Muscle of leg (tissue), 11 donors: ENCODE data around the gene DCAF15. TPM values are rescaled to one million over a fixed set of nuclear protein-coding genes. Genes with fewer than 3 reads are reported as not detected.

Experiments used
- DNase-seq: peaks from one replicate; pipeline ENCODE4 v3.0.0; 2013
- H3K27ac ChIP-seq: one replicate; pipeline ENCODE4 v1.5.1; 2013; ENCODE audit warnings: mild to moderate bottlenecking, low read length, control low read depth
- H3K27me3 ChIP-seq: one replicate; pipeline ENCODE4 v1.6.1; 2013; ENCODE audit warnings: low read length; ENCODE audit not compliant: control insufficient read depth, insufficient read depth
- H3K36me3 ChIP-seq: one replicate; pipeline ENCODE4 v1.6.1; 2013; ENCODE audit warnings: low read length; ENCODE audit not compliant: control insufficient read depth, insufficient read depth
- H3K4me1 ChIP-seq: one replicate; pipeline ENCODE4 v1.6.1; 2013; ENCODE audit warnings: low read length; ENCODE audit not compliant: control insufficient read depth, insufficient read depth
- H3K4me3 ChIP-seq: one replicate; pipeline ENCODE4 v1.5.1; 2013; ENCODE audit warnings: low read length, control low read depth
- H3K9me3 ChIP-seq: replicated peaks from 2 replicates; pipeline ENCODE4 v1.6.1; 2013; ENCODE audit warnings: low read depth, low read length; ENCODE audit not compliant: control insufficient read depth
- WGBS: methylation state at CpG from one replicate; pipeline ENCODE4 v1.1.5; 2013; ENCODE audit warnings: missing lambda C conversion rate; ENCODE audit not compliant: insufficient coverage; 5-methylcytosine and 5-hydroxymethylcytosine counted together
- polyA plus RNA-seq, 8 donors: library from polyadenylated mRNA; unstranded; fragments of 120-200 nt; gene quantifications; one replicate each; pipeline versions ENCODE4 v1.2.1 to v1.2.3, GENCODE V29; 2013; ENCODE audit warnings: inconsistent platforms in 1 of 8, low replicate concordance in 1 of 8; ENCODE audit not compliant: insufficient read length in 8 of 8, insufficient read depth in 1 of 8
- total RNA-seq: library from RNA; stranded (reverse); fragments of 120-200 nt; gene quantifications from one replicate; pipeline ENCODE4 v1.2.4, GENCODE V29; 2013

The DCAF15 gene
- total and polyA plus RNA-seq, 9 donors = 14.9 to 26.1 (median 20.8) TPM

DNA sequence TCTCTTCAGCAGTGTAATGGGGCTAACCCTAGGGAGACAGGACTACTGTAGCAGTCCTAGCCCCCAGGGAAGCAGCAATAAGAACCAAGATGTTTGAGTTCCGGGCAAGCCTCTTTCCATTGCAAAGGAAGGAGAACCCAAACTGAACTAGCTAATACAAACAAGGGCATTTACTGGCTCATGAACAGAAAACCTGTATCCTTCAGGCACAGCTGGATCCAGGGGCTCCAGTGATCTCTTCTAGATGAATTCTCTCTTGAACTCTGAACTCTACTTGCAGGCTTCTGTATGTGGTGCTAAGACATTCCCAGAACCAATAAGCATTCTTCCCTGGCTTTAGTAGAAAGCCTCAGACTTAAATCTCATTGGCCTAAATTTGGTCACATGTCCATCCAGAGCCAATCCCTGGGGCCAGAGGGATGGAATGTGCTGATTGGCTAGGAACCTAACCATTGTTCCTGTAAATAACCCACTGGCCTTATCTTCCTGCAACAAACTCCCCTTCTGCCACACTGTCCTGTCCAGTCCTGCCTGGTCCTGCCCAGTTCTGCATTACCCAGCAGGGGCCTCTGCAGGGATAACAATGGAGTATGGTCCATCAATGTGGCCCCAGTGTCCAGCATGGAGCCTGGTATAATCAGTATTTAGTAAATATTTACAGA is 10.2 kb upstream of the DCAF15 start:
- H3K36me3 ChIP-seq = no peaks in the 10 kb centered on the region
- peaks cover 11% of the 10 kb centered on the region for H3K4me1 ChIP-seq
- H3K27me3 ChIP-seq = peaks cover 19% of the 10 kb centered on the region
- H3K4me3 ChIP-seq = no peak overlapping the region
- 100% methylated on average over 1 of the region's 1 CpG for WGBS
- H3K27ac ChIP-seq = no peak overlapping the region
- H3K9me3 ChIP-seq = no peaks in the 10 kb centered on the region
- no peak for DNase-seq

DNA sequence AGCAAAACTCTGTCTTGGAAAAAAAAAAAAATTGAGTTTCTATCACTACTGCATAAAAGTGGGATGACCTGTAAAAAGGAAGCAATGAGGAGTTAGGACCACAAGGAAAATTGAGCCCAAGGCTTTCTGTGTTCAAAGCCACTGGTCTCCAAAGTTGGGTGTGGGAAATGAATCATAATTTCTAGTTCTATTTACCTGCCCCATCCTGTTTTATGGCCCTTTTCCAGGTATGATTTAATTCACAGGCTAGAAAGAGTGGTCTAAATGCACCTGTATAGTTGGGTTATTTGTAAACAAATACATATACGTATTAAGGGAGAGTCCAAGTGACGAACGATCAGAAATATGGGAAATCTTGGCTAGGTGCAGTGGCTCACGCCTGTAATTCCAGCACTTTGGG is 5.9 kb upstream of the DCAF15 start:
- WGBS = 100% methylated on average over 1 of the region's 4 CpGs

DNA sequence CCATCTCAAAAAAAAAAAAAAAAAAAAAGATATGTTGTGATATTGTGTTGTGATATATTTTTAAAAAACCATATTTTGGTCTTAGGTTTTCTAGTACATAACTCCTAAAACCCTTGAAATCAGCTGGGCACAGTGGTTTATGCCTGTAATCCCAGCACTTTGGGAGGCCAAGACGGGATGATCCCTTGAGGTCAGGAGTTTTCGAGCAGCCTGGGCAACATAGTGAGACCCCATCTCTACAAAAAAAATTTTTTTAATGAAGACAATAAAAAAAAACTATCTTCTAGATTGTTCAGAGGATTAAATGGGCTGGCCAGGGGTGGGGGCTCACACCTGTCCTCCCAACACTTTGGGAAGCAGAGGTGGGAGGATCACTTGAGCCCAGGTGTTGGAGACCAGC is 1.3 kb upstream of the DCAF15 start:
- Histone ChIP-seq H3K9me3 (no peaks in the 10 kb centered on the region), H3K4me3 (no peak overlapping the region), H3K4me1 (peaks cover 11% of the 10 kb centered on the region), H3K27me3 (no peaks in the 10 kb centered on the region), H3K27ac (no peak overlapping the region), H3K36me3 (peaks cover 17% of the 10 kb centered on the region)
- no CpG with 5 or more reads among the region's 2 CpGs for WGBS
- DNase-seq = no peak

More for the DNA sequence above, 5.9 kb upstream of the DCAF15 start:
- no peaks in the 10 kb centered on the region for H3K9me3 ChIP-seq
- DNase-seq = no peak
- H3K27me3 ChIP-seq = no peaks in the 10 kb centered on the region
- no peak overlapping the region for H3K4me3 ChIP-seq
- H3K36me3 ChIP-seq = no peaks in the 10 kb centered on the region
- H3K4me1 ChIP-seq = no peaks in the 10 kb centered on the region
- no peak overlapping the region for H3K27ac ChIP-seq

DNA sequence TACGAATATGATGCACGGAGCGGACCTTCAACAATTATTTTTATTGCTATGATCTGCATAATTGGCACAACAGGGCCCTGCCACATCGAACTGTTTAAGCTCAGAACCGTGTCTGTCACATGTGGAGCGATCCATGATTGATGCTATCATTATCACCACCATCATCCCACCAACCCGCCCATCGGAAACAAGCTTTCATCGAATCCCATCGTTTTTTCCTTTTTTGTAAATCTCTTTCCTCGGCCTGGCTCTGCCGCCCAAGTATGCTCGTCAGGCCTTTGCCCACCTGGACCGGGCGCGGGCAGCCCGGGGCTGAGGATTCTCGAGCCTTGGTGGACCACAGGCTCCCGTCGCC is 533 bp upstream of the DCAF15 start:
- H3K4me1 ChIP-seq = peaks cover 11% of the 10 kb centered on the region
- peak overlapping the region; percentile 39 for H3K4me3 ChIP-seq
- under 1% methylated on average over 16 of the region's 20 CpGs for WGBS
- no peaks in the 10 kb centered on the region for H3K9me3 ChIP-seq
- no peak for DNase-seq
- no peaks in the 10 kb centered on the region for H3K27me3 ChIP-seq
- no peak overlapping the region for H3K27ac ChIP-seq
- H3K36me3 ChIP-seq = peaks cover 25% of the 10 kb centered on the region

DNA sequence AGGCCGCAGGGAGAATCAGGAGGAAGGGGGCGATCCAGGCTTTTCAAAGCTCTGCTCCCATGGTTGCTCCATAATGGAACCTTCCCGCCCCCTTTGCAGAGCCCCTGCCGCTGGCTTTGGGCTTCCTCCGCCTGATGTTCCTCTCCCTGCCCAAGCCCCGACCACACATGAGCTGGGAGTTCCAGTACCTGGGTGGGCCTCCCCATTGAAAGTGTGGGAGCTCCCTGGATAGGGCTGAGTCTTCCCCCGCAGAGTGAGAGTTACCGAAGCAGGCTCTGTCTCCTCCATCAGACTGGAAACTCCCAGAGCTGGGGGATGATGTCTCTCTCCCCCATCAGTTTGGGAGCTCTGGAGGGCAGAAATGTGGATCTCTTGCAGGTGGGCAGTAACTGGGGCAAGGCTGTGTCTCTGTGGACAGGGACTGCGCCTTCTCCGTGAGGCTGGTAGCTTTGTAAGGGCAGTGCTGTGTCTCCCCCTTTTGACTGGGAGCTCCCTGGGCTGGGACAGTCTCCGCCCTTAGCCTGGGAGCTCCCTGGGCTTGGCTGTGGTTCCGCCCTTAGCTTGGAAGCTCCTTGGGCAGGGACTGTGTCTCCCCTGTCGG is 722 bp downstream of the DCAF15 start:
- WGBS = 4% methylated on average over 10 of the region's 13 CpGs
- Histone ChIP-seq H3K4me1 (peaks cover 11% of the 10 kb centered on the region), H3K4me3 (peak overlapping the region; percentile 64), H3K36me3 (peaks cover 37% of the 10 kb centered on the region), H3K27ac (peak overlapping the region; percentile 77), H3K27me3 (no peaks in the 10 kb centered on the region), H3K9me3 (no peaks in the 10 kb centered on the region)
- peak; percentile 73 for DNase-seq

DNA sequence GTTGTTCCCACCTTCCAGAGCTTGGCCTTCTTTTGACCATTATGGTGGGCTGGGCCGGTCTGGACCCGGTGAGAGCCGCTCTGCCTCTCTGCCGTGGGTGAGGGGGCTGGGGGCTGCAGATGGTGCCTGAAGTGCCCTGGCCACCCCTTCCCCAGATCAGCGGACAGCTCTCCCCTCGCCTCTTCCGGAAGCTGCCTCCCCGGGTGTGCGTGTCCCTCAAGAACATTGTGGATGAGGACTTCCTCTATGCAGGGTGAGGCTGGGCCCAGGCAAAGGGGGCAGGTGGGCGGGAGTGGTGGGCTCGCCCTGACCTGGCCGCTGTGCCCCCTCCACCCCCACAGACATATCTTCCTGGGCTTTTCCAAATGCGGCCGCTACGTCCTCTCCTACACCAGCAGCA is 1.9 kb downstream of the DCAF15 start:
- H3K9me3 ChIP-seq = no peaks in the 10 kb centered on the region
- H3K4me1 ChIP-seq = peaks cover 11% of the 10 kb centered on the region
- H3K27ac ChIP-seq = no peak overlapping the region
- no peak for DNase-seq
- WGBS = 98% methylated on average over 6 of the region's 15 CpGs
- H3K36me3 ChIP-seq = peaks cover 49% of the 10 kb centered on the region
- no peaks in the 10 kb centered on the region for H3K27me3 ChIP-seq
- H3K4me3 ChIP-seq = no peak overlapping the region

DNA sequence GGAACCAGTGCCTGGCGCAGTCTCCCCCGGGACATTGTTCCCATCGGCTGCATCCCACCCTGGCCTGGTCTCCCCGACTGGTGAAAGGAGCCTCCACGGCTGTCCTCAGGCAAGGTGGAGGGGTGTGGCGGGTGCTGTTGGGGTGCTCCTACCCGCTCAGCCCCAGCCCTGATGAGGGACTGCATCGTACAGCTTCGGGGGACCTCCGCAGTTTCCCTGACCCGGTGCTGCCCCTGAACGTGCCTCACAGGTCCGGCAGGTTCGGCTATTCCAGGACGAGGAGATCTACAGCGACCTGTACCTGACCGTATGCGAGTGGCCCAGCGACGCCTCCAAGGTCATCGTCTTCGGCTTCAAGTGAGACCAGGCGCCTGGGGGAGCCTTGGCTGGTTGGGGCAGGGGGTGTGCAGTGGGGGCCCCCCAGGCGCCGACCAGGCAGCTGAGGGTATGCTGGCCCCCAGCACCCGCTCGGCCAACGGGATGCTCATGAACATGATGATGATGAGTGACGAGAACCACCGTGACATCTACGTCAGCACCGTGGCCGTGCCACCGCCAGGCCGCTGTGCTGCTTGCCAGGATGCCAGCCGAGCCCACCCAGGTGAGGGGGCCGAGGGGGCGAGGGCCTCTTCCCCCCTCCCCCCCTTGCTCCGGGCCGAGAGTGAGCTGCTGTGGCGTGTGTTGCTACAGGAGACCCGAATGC is 3.5 kb downstream of the DCAF15 start:
- Histone ChIP-seq H3K4me3 (no peak overlapping the region), H3K27ac (no peak overlapping the region), H3K36me3 (peaks cover 65% of the 10 kb centered on the region), H3K27me3 (no peaks in the 10 kb centered on the region), H3K4me1 (peaks cover 11% of the 10 kb centered on the region), H3K9me3 (no peaks in the 10 kb centered on the region)
- WGBS = 90% methylated on average over 41 of the region's 42 CpGs
- no peak for DNase-seq

DNA sequence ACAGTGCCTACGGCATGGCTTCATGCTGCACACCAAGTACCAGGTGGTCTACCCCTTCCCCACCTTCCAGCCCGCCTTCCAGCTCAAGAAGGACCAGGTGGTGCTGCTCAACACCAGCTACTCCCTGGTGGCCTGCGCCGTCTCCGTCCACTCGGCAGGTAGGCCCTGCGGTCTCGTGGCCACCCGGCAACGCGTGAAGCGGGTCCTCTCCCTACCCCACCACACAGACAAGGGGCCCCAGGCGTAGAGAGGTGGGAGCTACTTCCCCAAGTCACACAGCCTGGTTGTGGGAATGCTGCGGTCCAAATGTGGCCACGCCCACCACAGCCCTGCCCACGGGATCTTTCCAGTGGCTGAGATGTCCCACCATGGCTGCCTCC is 4.0 kb downstream of the DCAF15 start:
- WGBS = 98% methylated on average over 9 of the region's 16 CpGs
- peaks cover 70% of the 10 kb centered on the region for H3K36me3 ChIP-seq
- no peaks in the 10 kb centered on the region for H3K27me3 ChIP-seq
- DNase-seq = no peak
- no peaks in the 10 kb centered on the region for H3K9me3 ChIP-seq
- H3K4me1 ChIP-seq = peaks cover 11% of the 10 kb centered on the region
- H3K4me3 ChIP-seq = no peak overlapping the region
- H3K27ac ChIP-seq = no peak overlapping the region

DNA sequence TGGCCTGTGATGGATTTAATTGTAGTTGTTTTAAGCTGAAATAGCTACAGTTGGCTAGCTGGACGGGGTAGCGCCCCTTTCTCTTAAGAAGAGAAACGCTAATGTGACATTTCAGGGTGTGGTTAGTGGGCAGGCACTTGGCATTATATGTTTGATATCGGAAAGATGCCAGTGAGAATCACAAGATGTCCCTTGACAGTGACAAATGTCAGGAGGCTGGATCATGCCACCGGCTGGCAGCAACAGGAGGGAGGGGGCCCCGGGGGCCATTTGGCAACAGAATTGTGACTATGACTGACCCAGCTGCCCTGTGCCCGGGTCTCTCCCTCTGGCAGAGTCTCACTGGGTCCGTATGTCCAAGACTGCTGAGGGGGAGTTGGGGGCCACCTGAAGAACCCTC is 4.7 kb downstream of the DCAF15 start:
- Histone ChIP-seq H3K27ac (no peak overlapping the region), H3K4me3 (no peak overlapping the region), H3K36me3 (peaks cover 76% of the 10 kb centered on the region), H3K4me1 (peaks cover 13% of the 10 kb centered on the region), H3K27me3 (no peaks in the 10 kb centered on the region), H3K9me3 (no peaks in the 10 kb centered on the region)
- no peak for DNase-seq
- WGBS = 92% methylated on average over 7 of the region's 8 CpGs

DNA sequence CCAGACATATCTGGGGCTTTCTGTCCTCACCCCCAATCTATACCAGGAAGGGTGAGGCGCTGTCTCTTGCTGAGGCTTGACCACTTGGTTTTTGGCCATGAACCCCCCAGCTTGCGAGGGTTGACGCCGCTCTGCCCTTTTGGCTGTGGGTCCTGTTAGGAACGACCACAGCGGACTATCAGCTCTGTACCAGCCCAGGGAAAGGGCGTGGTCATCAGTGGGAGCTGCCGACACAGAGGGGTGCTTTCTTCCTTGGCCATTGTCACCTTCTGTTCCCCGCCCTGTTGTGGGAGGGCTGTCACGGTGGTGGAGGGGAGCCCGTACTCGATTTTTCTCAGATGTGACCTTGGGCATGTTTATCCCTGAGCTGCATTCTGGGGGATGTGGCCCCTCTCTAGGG is 5.7 kb downstream of the DCAF15 start:
- H3K4me3 ChIP-seq = no peak overlapping the region
- 87% methylated on average over 9 of the region's 12 CpGs for WGBS
- no peaks in the 10 kb centered on the region for H3K9me3 ChIP-seq
- peaks cover 14% of the 10 kb centered on the region for H3K4me1 ChIP-seq
- no peak overlapping the region for H3K27ac ChIP-seq
- DNase-seq = no peak
- H3K27me3 ChIP-seq = no peaks in the 10 kb centered on the region
- peaks cover 79% of the 10 kb centered on the region for H3K36me3 ChIP-seq
